Stimulated activated CD8-positive, alpha-beta memory T cell treated with anti-CD3 and anti-CD28 coated beads, Interleukin-15, amount 100 ng/mL, for 4 hours (primary cell): ENCODE measurements around the gene ZNF593.

Experiments
- DNase-seq, 2 donors: peaks; one replicate each; pipeline ENCODE4 v3.0.0-alpha.2; 2020; ENCODE audit warnings: low read depth in 2 of 2

The ZNF593 gene

GRCh38 chr1:26169198-26169554 lies 532 bp upstream of the ZNF593 start:
- no peak for DNase-seq

- no peak for DNase-seq
Observed at GRCh38 chr1:26170472-26170821, 739 bp downstream of the ZNF593 start.

- DNase-seq: no peak
Observed at GRCh38 chr1:26171084-26172072, 1.7 kb downstream of the ZNF593 start, which contains the start of gene ZNF593OS. Gene ZNF593OS, minus strand, starts transcription at chr1:26171832. Its CDS starts 171 bp downstream, at chr1:26171661.

GRCh38 chr1:26175346-26175745 lies 5.6 kb downstream of the ZNF593 start:
- DNase-seq: no peak

GRCh38 chr1:26177182-26177684 lies 7.5 kb downstream of the ZNF593 start, which contains the start of gene CNKSR1:
Gene CNKSR1, plus strand, starts transcription at chr1:26177491. Its CDS starts 57 bp downstream, at chr1:26177548.
- DNase-seq: no peak

- DNase-seq: no peak
Observed at GRCh38 chr1:26180010-26180506, 10.3 kb downstream of the ZNF593 start.

GRCh38 chr1:26181586-26182382 lies 12.1 kb downstream of the ZNF593 start:
- DNase-seq: no peak

GRCh38 chr1:26182383-26182696 lies 12.6 kb downstream of the ZNF593 start:
- no peak for DNase-seq

GRCh38 chr1:26184086-26184485 lies 14.4 kb downstream of the ZNF593 start:
- DNase-seq: no peak

- DNase-seq: no peak
Observed at GRCh38 chr1:26184883-26185282, 15.2 kb downstream of the ZNF593 start.

GRCh38 chr1:26187882-26188281 lies 18.2 kb downstream of the ZNF593 start:
- no peak for DNase-seq

- DNase-seq: no peak
Observed at GRCh38 chr1:26188477-26188876, 18.8 kb downstream of the ZNF593 start.

GRCh38 chr1:26189331-26189730 lies 19.6 kb downstream of the ZNF593 start:
- DNase-seq: no peak

- no peak for DNase-seq
Observed at GRCh38 chr1:26189751-26190275, 20.1 kb downstream of the ZNF593 start.

- DNase-seq: no peak
Observed at GRCh38 chr1:26190373-26190987, 20.8 kb downstream of the ZNF593 start, which contains the start of gene CATSPER4. Gene CATSPER4, plus strand, starts transcription at chr1:26190602. Its CDS starts 26 bp downstream, at chr1:26190628.

GRCh38 chr1:26191739-26192138 lies 22.0 kb downstream of the ZNF593 start:
- no peak for DNase-seq

GRCh38 chr1:26195805-26196204 lies 26.1 kb downstream of the ZNF593 start:
- no peak for DNase-seq

- DNase-seq: no peak
Observed at GRCh38 chr1:26197301-26197700, 27.6 kb downstream of the ZNF593 start.

- DNase-seq: no peak
Observed at GRCh38 chr1:26197813-26198212, 28.1 kb downstream of the ZNF593 start.

GRCh38 chr1:26200413-26200812 lies 30.7 kb downstream of the ZNF593 start:
- no peak for DNase-seq

- no peak for DNase-seq
Observed at GRCh38 chr1:26203642-26204318, 34.1 kb downstream of the ZNF593 start.
